Astrocyte of the spinal cord (primary cell): ENCODE data around the gene ZSCAN2.

Source experiments
- DNase-seq: peaks from one replicate; pipeline ENCODE4 v3.0.0; 2011; ENCODE audit warnings: low read depth, low spot score
- H3K4me3 ChIP-seq: 2 replicates; pipeline ENCODE4 v1.5.1; 2011; ENCODE audit warnings: low read depth, mild to moderate bottlenecking, low read length, moderate library complexity
- in situ Hi-C: cut with HindIII; loops from 2 replicates; pipeline ENCODE4 v1.10.0; 2017; ENCODE audit warnings: low sequenced_read_pairs
- TF ChIP-seq, protein P1 (sequence below): IDR thresholded peaks from 2 replicates; pipeline ENCODE4 v1.5.1; 2012; ENCODE audit warnings: low read depth, mild to moderate bottlenecking, low read length, inconsistent platforms

The ZSCAN2 gene

DNA sequence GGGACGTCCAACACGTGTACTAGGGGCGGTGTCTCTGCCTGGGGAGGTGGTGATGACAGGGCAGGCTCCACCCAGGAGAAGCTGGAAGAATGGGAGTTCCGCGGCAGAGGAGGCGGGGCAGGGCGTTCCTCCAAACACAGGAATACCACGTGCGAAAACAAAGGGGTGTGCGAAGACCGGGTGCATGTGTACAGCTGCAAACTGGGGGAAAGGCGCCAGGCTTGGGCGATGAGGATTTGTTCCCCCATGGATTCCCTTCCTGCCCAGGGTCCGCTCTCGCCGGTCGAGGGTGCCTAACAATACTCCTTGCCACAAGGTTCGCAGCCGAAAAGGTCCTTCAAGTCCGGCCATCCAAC is 500 bp upstream of the ZSCAN2 start:
- in situ Hi-C loops = no loop called here
- TF ChIP-seq, protein P1, sequence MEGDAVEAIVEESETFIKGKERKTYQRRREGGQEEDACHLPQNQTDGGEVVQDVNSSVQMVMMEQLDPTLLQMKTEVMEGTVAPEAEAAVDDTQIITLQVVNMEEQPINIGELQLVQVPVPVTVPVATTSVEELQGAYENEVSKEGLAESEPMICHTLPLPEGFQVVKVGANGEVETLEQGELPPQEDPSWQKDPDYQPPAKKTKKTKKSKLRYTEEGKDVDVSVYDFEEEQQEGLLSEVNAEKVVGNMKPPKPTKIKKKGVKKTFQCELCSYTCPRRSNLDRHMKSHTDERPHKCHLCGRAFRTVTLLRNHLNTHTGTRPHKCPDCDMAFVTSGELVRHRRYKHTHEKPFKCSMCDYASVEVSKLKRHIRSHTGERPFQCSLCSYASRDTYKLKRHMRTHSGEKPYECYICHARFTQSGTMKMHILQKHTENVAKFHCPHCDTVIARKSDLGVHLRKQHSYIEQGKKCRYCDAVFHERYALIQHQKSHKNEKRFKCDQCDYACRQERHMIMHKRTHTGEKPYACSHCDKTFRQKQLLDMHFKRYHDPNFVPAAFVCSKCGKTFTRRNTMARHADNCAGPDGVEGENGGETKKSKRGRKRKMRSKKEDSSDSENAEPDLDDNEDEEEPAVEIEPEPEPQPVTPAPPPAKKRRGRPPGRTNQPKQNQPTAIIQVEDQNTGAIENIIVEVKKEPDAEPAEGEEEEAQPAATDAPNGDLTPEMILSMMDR = no peak

DNA sequence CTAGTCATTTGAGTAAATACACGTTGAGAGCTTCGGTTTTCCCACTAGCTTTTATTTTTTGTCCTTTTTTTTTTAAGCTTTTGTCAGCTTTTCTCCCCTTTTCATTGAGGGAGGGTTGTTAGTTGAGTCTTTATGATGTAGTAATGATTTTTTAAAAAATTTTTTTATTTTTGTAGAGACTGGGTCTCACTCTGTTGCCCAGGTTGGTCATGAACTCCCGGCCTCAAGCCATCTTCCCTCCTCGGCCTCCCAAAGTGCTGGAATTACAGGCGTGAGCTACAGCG is 688 bp downstream of the ZSCAN2 start:
- peak overlapping the region; percentile 63 for H3K4me3 ChIP-seq
- in situ Hi-C loops = no loop called here
- TF ChIP-seq, protein P1 = no peak
- no peak for DNase-seq

More for the DNA sequence above, 500 bp upstream of the ZSCAN2 start:
- peak; percentile 88 for DNase-seq
- peak overlapping the region; percentile 63 for H3K4me3 ChIP-seq

DNA sequence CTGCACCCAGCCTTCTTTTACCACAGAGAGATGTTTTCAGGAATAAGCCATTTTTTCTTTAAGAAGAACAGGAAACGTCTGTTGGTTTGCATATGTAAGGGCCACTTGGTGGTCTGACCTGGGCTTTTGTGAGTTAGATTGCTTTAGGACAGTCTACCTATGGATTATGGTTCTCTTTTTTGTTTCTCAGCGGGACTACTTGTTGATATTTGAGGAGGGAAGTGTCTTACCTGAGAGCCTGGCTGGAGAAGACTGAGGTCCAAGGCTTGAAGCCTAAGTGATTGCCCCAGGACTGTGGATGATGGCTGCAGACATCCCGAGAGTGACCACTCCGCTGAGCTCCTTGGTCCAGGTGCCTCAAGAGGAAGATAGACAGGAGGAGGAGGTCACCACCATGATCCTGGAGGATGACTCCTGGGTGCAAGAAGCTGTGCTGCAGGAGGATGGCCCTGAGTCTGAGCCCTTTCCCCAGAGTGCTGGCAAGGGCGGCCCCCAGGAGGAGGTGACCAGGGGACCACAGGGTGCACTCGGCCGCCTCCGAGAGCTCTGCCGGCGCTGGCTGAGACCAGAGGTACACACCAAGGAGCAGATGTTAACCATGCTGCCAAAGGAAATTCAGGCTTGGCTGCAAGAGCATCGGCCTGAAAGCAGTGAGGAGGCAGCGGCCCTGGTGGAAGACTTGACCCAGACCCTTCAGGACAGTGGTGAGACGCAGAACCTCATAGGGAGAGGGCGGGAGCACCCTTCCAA is 3.0 kb downstream of the ZSCAN2 start:
- H3K4me3 ChIP-seq = no peak overlapping the region
- in situ Hi-C loops = no loop called here
- no peak for DNase-seq
- TF ChIP-seq, protein P1 = no peak

DNA sequence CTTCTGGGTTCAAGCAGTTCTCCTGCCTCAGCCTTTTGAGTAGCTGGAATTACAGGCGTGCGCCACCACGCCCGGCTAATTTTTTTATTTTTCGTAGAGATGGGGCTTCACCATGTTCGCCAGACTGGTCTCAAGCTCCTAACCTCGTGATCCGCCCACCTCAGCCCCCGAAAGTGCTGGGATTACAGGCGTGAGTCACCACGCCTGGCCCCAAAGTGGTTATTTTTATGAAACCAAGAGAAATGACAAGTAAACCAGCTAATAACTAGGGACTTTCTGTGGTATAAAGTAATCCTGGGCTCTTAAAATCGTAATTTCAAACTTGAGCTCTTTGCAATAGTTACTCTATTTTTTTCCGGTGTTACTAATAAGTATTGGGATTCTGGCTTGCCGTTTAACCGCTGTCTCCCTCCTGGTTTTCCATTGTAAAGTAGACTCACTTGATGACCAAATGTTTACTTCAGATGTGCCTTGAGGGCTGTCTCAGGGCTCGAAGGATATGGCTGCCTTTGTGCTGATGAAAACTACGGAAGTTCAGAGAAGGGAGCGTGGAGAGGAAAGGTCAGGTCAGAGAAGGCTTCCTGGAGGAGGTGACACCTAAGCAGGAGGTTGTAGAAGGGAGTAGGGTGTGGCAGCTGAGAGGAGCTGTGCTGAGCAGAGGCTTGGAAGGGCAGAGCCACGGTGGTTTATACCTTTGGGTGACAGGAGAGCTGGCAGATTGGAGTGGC is 4.2 kb downstream of the ZSCAN2 start:
- in situ Hi-C loops = no loop called here
- no peak for DNase-seq
- TF ChIP-seq, protein P1 = no peak
- no peak overlapping the region for H3K4me3 ChIP-seq

DNA sequence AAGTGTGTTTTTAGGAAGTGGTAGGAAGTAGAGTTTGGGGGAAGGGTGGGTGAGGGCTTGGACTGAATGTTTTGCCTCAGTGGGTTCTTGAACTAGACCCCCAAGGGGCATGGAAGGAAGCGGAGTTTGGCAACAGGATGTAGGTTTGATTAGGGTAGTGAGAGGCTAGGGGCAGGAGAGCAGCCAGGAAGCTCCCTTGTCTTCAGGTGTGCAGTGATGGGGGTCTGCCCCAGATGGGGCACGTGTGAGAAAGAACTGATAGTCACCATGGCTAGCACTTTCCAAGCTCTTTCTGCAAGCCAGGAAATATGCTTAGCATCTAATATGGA is 4.7 kb downstream of the ZSCAN2 start:
- DNase-seq = no peak
- in situ Hi-C loops = no loop called here
- TF ChIP-seq, protein P1 = no peak
- no peak overlapping the region for H3K4me3 ChIP-seq

DNA sequence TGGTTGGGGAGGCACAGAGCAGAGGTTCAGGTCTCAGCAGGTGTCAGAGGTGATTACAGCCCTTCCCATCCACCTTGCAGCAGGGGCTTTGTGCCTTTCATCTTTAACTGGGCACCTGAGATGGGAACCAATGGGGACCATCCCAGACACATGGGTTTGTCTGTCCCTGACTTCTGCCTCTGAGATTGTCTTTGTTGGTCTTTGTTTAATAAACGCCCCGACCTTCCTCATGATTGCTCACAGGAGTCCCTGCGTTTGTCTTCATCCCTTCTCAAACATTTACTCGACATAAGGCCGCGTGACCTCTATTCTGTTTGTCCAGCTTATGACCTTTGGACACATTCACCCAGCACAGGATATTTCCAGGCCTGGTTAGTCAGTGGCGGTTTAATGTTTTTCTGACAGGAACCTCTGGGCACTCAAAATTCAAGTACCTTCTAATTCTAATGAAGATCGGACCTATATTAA is 5.9 kb downstream of the ZSCAN2 start:
- in situ Hi-C loops = no loop called here
- no peak for DNase-seq
- TF ChIP-seq, protein P1 = no peak

More for the DNA sequence above, 5.9 kb downstream of the ZSCAN2 start:
- H3K4me3 ChIP-seq = no peak overlapping the region
